Stimulated activated CD4-positive, alpha-beta T cell treated with anti-CD3 and anti-CD28 coated beads, Interleukin-12 subunit alpha, Interleukin-12 subunit beta, amount 100 ng/mL, for 24 hours (primary cell): ENCODE measurements around the gene LMNA.
"Not testable (repeated sequence)": the region's sequence is repeated elsewhere in the genome, so short reads cannot be mapped to it uniquely, and the experiment has no call there.

Experiments
- DNase-seq, 2 experiments: peaks; one replicate each; pipeline ENCODE4 v3.0.0-alpha.2; 2020; ENCODE audit warnings: low read depth in 2 of 2

Gene LMNA

GRCh38 chr1:156122086-156122485 is 7.6 kb downstream of the LMNA start:
- DNase-seq, result no peak

- DNase-seq, result no peak
These were observed 8.2 kb downstream of the LMNA start for GRCh38 chr1:156122519-156123355.

GRCh38 chr1:156123356-156124196 is 9.1 kb downstream of the LMNA start:
- peak; percentile 36 to 54 for DNase-seq

- DNase-seq, result no peak
These were observed 10.3 kb downstream of the LMNA start for GRCh38 chr1:156124557-156125483.

- not testable (repeated sequence) for DNase-seq
These were observed 11.0 kb downstream of the LMNA start for GRCh38 chr1:156125544-156125943.

- no peak for DNase-seq
These were observed 11.6 kb downstream of the LMNA start for GRCh38 chr1:156126043-156126629.

GRCh38 chr1:156126630-156127534 is 12.4 kb downstream of the LMNA start:
- DNase-seq, result peak; percentile 64 to 81

GRCh38 chr1:156128308-156128653 is 13.8 kb downstream of the LMNA start:
- DNase-seq, result no peak

- DNase-seq, result no peak
These were observed 14.4 kb downstream of the LMNA start for GRCh38 chr1:156128654-156129597.

- peak; percentile 69 to 89 for DNase-seq
These were observed 15.4 kb downstream of the LMNA start for GRCh38 chr1:156129687-156130577.

- no peak for DNase-seq
These were observed 16.0 kb downstream of the LMNA start for GRCh38 chr1:156130578-156130942.

- DNase-seq, result no peak
These were observed 20.4 kb downstream of the LMNA start for GRCh38 chr1:156134716-156135435.

- DNase-seq, result no peak
These were observed 21.7 kb downstream of the LMNA start for GRCh38 chr1:156135930-156136871.

GRCh38 chr1:156136970-156137483 is 22.5 kb downstream of the LMNA start:
- no peak for DNase-seq

GRCh38 chr1:156138458-156138867 is 24.0 kb downstream of the LMNA start:
- DNase-seq, result no peak
